CD4-positive, alpha-beta memory T cell (primary cell): ENCODE data around the gene CDC42. TPM values are rescaled to one million over a fixed set of nuclear protein-coding genes. Genes with fewer than 3 reads are reported as not detected.
"Not testable (repeated sequence)": the region's sequence is repeated elsewhere in the genome, so short reads cannot be mapped to it uniquely, and the experiment has no call there.

Experiments
- CTCF ChIA-PET: fragments of 350-600 bp; sonication (Branson Sonifier 250); formaldehyde crosslinking; loops from one replicate; lab custom pipeline; 2021; ENCODE audit warnings: inconsistent platforms; ENCODE audit not compliant: partially characterized antibody; lab: Charles Lee
- POLR2A ChIA-PET: fragments of 350-600 bp; sonication (Branson Sonifier 250); formaldehyde crosslinking; loops from one replicate; lab custom pipeline; 2021; ENCODE audit not compliant: partially characterized antibody; lab: Charles Lee
- DNase-seq, 5 donors: peaks; one replicate each; pipeline versions ENCODE4 v3.0.0 to v3.0.0-alpha.2; 2020 to 2022; ENCODE audit warnings: mixed read lengths in 1 of 5
- H3K27ac ChIP-seq: one replicate; pipeline ENCODE4 v1.7.0; 2013; ENCODE audit warnings: low read depth, low read length
- H3K27me3 ChIP-seq: 2 replicates; pipeline ENCODE4 v1.7.0; 2013; ENCODE audit warnings: mild to moderate bottlenecking, low read length, moderate library complexity; ENCODE audit not compliant: insufficient read depth
- H3K36me3 ChIP-seq: 2 replicates; pipeline ENCODE4 v1.7.0; 2013; ENCODE audit warnings: mild to moderate bottlenecking, low read length, moderate library complexity; ENCODE audit not compliant: insufficient read depth
- H3K4me1 ChIP-seq: 2 replicates; pipeline ENCODE4 v1.7.0; 2013; ENCODE audit warnings: mild to moderate bottlenecking, low read length, moderate library complexity; ENCODE audit not compliant: insufficient read depth
- H3K4me3 ChIP-seq, 2 donors: one replicate each; pipeline ENCODE4 v1.7.0; 2013; ENCODE audit warnings: low read length in 2 of 2, mild to moderate bottlenecking in 1 of 2
- H3K9me3 ChIP-seq, 2 donors: one replicate each; pipeline ENCODE4 v1.7.0; 2013; ENCODE audit warnings: low read length in 2 of 2, control low read depth in 1 of 2; ENCODE audit not compliant: control insufficient read depth in 1 of 2
- H3K27ac Mint-ChIP-seq, 7 donors: one replicate each; pipeline ENCODE4 v1.8.0; 2020 to 2021; ENCODE audit warnings: mixed read lengths in 7 of 7, mild to moderate bottlenecking in 6 of 7, inconsistent platforms in 3 of 7, moderate library complexity in 3 of 7
- H3K27me3 Mint-ChIP-seq, 2 donors: one replicate each; pipeline ENCODE4 v1.8.0; 2020 to 2021; ENCODE audit warnings: mixed read lengths in 2 of 2
- H3K36me3 Mint-ChIP-seq, 2 donors: one replicate each; pipeline ENCODE4 v1.8.0; 2020 to 2021; ENCODE audit warnings: mixed read lengths in 2 of 2, inconsistent platforms in 1 of 2, mild to moderate bottlenecking in 1 of 2
- H3K4me1 Mint-ChIP-seq, 4 donors: one replicate each; pipeline ENCODE4 v1.8.0; 2020 to 2021; ENCODE audit warnings: mixed read lengths in 4 of 4, mild to moderate bottlenecking in 1 of 4
- H3K4me3 Mint-ChIP-seq, 8 donors: one replicate each; pipeline ENCODE4 v1.8.0; 2020 to 2021; ENCODE audit warnings: mixed read lengths in 8 of 8, mild to moderate bottlenecking in 7 of 8, moderate library complexity in 6 of 8, inconsistent platforms in 3 of 8
- H3K9me3 Mint-ChIP-seq, 8 donors: one replicate each; pipeline ENCODE4 v1.8.0; 2020 to 2021; ENCODE audit warnings: mixed read lengths in 8 of 8, mild to moderate bottlenecking in 5 of 8, inconsistent platforms in 3 of 8, moderate library complexity in 1 of 8
- intact Hi-C: fragments of 100-400 bp; cut with micrococcal nuclease; formaldehyde crosslinking; loops from one replicate; pipeline ENCODE4 v1.15.1; 2023
- polyA plus RNA-seq, 2 donors: library from polyadenylated mRNA; unstranded; fragments of 300-500 nt; fragmentation: Illumina TruSeq; gene quantifications; one replicate each; pipeline ENCODE4 v1.2.3, GENCODE V29; 2021
- total RNA-seq, 2 experiments: library from RNA; stranded (reverse); gene quantifications; one replicate each; pipeline ENCODE4 v1.2.3, GENCODE V29; 2021

CDC42 gene
- total and polyA plus RNA-seq, 4 experiments from 2014 or later: 159 to 320 (median 198) TPM

DNA sequence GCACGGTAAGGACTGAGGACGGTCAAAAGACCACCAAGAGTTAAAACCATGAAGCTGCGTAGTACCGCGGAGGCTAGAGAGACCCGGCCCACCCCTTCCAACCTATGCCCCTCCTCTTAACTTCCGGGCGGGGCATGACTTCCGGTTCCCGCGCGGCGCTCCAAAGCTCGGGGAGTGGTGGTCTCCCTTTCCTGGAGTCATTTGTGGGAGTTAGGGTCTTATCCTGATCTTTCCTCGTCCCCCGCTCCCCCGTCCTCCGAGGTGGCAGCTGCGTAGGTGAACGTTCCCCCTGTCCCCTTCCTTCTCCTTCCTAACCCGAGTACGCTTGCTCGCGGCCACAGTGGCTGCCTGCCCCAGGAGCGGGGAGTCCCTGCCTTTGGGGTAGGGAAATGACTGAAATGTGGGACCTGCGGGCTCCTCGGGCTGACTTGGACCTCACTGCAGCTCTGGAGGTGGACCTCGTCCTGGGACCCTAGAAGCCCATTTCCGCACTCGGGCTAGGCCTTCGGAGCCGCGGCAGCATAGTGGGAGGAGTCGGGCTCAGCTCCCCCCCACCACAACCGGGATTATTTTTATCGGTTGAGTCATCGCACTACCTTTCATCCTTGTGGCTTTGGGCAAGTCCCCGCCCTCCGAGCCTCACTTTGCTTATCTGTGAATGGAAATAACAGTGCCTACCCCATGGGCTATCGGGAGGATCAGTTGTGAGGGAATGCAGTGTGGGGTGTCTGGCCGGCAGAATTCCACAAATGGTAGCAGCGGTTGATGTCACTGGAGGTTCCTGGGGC is 26.9 kb upstream of the CDC42 start:
- H3K36me3 Mint-ChIP-seq: peaks cover 4 to 15% of the 10 kb centered on the region in 2 donors
- peak; percentile 89 to 97 (median 92) for DNase-seq
- POLR2A ChIA-PET: interaction anchor here (0.6 to 23.8 kb wide), 25 partner anchors 7 to 1239 kb away, joined by 3 to 874 read pairs (median 10); partner anchors contain the start of genes CDC42, USP48 and ZBTB40
- CTCF ChIA-PET: interaction anchor here (0.9 to 12.4 kb wide), 11 partner anchors 10 to 80 kb away, joined by 3 to 113 read pairs (median 16); partner anchors contain the start of gene CDC42
- Histone ChIP-seq H3K36me3 (no peaks in the 10 kb centered on the region), H3K9me3 (no peaks in the 10 kb centered on the region), H3K27me3 (no peaks in the 10 kb centered on the region), H3K4me3 (peak overlapping the region; percentile 95 to 99), H3K27ac (peak overlapping the region; percentile 97), H3K4me1 (peaks cover 46% of the 10 kb centered on the region)
- intact Hi-C loops: loop anchor here (1.0 to 2.0 kb wide), 5 partner anchors 14 to 242 kb away; partner anchors contain the start of genes CDC42 and USP48
- H3K4me3 Mint-ChIP-seq: peak overlapping the region; percentile 89 to 98 (median 94)
- H3K27me3 Mint-ChIP-seq: no peaks in the 10 kb centered on the region
- peaks cover 31 to 62% (median 47%) of the 10 kb centered on the region in 4 donors for H3K4me1 Mint-ChIP-seq
- peak overlapping the region; percentile 91 to 100 (median 99) for H3K27ac Mint-ChIP-seq
- no peaks in the 10 kb centered on the region for H3K9me3 Mint-ChIP-seq

DNA sequence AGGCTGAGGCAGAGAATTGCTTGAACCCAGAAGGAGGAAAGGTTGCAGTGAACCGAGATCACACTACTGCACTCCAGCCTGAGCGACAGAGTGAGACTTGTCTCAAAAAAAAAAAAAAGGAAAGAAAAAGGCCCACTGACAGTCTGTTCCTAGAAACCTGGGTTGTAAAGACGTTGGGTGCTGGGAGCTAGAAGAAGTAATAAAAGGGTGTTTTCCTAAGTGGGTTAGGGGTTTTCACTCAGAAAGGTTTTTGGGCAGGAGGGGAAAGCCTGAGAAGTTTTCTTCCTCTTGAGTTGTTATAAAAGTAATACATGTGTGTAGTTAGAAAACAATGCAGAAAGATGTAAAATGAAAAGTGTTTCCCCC is 25.6 kb upstream of the CDC42 start:
- Mint-ChIP-seq H3K4me1 (peaks cover 38 to 75% (median 58%) of the 10 kb centered on the region in 4 donors), H3K27ac (peak overlapping the region; percentile 75 to 100 (median 98)), H3K36me3 (peaks cover 4 to 15% of the 10 kb centered on the region in 2 donors), H3K27me3 (no peaks in the 10 kb centered on the region), H3K4me3 (peak overlapping the region; percentile 41 to 98 (median 62)), H3K9me3 (no peaks in the 10 kb centered on the region)
- ChIA-PET POLR2A (interaction anchor here (0.6 to 23.8 kb wide), 3 partner anchors 11 to 77 kb away, joined by 3 to 874 read pairs (median 339); partner anchors contain the start of gene CDC42), CTCF (interaction anchor here (12.4 kb wide), 1 partner anchor 13 kb away, joined by 113 read pairs; no protein-coding TSS in a partner anchor)
- no peak for DNase-seq
- intact Hi-C loops: no loop called here
- Histone ChIP-seq H3K4me1 (peaks cover 53% of the 10 kb centered on the region), H3K36me3 (no peaks in the 10 kb centered on the region), H3K9me3 (no peaks in the 10 kb centered on the region), H3K27ac (peak overlapping the region; percentile 97), H3K27me3 (no peaks in the 10 kb centered on the region), H3K4me3 (no peak overlapping the region)

DNA sequence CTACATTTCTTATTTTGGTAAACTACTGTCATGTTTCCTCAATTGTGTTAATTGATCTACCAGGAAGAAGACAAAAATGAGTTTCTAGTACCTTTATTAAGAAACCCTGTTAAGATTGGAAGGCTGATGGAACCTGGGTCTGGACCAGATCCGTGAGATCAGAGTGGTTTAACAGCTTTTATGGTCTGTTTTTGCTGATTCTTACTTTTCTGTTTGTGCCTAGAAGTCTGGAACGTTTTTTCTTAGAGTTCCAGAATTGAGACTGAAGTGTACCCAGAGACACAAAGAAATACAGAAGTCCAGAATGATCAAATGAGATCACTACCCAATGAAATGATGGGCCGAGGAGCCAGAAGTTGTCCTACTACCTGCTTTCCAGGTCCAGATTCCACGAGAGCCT is 22.5 kb upstream of the CDC42 start:
- no peak overlapping the region for H3K27ac ChIP-seq
- H3K9me3 Mint-ChIP-seq: no peaks in the 10 kb centered on the region
- H3K27ac Mint-ChIP-seq: peak overlapping the region; percentile 26 to 80 (median 63)
- CTCF ChIA-PET: interaction anchor here (0.6 to 12.4 kb wide), 3 partner anchors 9 to 10 kb away, joined by 3 to 113 read pairs (median 5); no protein-coding TSS in a partner anchor
- H3K36me3 ChIP-seq: no peaks in the 10 kb centered on the region
- no peak overlapping the region for H3K4me3 ChIP-seq
- H3K27me3 Mint-ChIP-seq: no peaks in the 10 kb centered on the region
- no peaks in the 10 kb centered on the region for H3K27me3 ChIP-seq
- H3K9me3 ChIP-seq: no peaks in the 10 kb centered on the region
- peaks cover 36% of the 10 kb centered on the region for H3K4me1 ChIP-seq
- DNase-seq: no peak
- H3K4me1 Mint-ChIP-seq: peaks cover 30 to 66% (median 40%) of the 10 kb centered on the region in 4 donors
- POLR2A ChIA-PET: interaction anchor here (1.3 to 23.8 kb wide), 3 partner anchors 8 to 75 kb away, joined by 3 to 874 read pairs (median 339); partner anchors contain the start of gene CDC42
- peaks cover 4 to 11% of the 10 kb centered on the region in 2 donors for H3K36me3 Mint-ChIP-seq
- peak overlapping the region in 3 of 8 donors; percentile 4 to 20 (median 8) for H3K4me3 Mint-ChIP-seq
- intact Hi-C loops: no loop called here

DNA sequence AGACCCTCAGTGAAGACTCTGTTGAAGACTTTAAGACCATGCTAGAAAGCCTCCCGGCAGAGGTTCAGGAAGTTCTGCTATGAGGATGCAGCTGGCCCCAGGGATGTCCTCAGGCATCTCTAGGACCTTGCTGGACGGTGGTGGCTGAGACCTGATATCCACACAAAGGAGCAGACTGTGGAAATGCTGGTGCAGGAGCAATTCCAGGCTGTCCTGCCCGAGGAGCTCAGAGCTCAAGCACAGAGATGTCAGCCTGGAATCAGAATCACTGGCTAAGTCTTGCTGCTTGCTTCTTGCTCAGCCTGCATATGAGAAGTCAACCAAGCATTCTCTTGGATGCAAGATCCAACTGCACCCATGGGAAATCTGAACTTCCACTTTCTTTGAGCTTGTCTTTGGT is 22.0 kb upstream of the CDC42 start:
- no peaks in the 10 kb centered on the region for H3K27me3 Mint-ChIP-seq
- POLR2A ChIA-PET: interaction anchor here (1.3 to 23.8 kb wide), 3 partner anchors 7 to 74 kb away, joined by 3 to 874 read pairs (median 339); partner anchors contain the start of gene CDC42
- H3K4me3 Mint-ChIP-seq: peak overlapping the region in 1 of 8 donors; percentile 35
- intact Hi-C loops: no loop called here
- CTCF ChIA-PET: interaction anchor here (0.6 to 1.5 kb wide), 5 partner anchors 8 to 68 kb away, joined by 3 to 7 read pairs (median 5); no protein-coding TSS in a partner anchor
- Histone ChIP-seq H3K27ac (no peak overlapping the region), H3K9me3 (no peaks in the 10 kb centered on the region), H3K36me3 (no peaks in the 10 kb centered on the region), H3K27me3 (no peaks in the 10 kb centered on the region), H3K4me3 (no peak overlapping the region), H3K4me1 (peaks cover 36% of the 10 kb centered on the region)
- peaks cover 4 to 7% of the 10 kb centered on the region in 2 donors for H3K36me3 Mint-ChIP-seq
- H3K4me1 Mint-ChIP-seq: peaks cover 30 to 70% (median 39%) of the 10 kb centered on the region in 4 donors
- no peaks in the 10 kb centered on the region for H3K9me3 Mint-ChIP-seq
- peak overlapping the region in 5 of 7 donors; percentile 26 to 86 (median 79) for H3K27ac Mint-ChIP-seq
- DNase-seq: no peak

DNA sequence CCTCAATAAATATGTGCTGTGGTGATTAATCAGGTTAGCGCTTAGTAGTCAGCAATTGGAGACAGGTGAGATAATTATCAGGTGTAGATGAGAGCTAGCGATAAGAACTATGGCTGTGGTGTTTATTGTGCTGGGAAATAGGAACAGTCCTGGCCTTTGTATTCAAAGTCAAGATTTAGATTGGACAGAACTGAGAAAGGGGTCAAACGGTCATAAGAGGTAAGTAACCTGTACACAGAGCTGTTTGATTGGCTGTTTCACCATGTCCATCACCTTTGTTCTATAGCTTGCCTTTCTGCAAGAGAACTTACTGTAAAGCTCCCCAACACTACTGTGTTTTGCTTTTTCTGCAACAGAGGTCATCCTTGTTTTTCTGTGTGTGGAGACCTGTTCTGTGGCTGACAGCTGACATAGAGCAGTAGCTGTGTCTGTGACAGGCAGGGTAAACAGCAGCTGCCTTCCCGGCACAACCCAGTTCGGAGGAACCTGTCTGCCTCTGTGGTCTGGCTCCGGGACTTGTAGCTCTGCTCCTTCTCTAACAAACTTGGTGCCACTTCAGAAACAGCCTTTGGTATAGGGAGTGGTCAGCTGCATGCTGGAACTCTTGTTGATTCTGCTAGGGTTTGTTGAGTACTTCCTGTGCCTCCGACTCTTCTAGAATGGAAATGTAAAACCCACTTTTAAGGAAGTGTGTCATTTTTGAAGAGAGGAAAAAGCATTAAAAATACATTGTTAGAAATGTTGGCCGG is 21.1 kb upstream of the CDC42 start:
- intact Hi-C loops: no loop called here
- Histone ChIP-seq H3K4me3 (no peak overlapping the region), H3K36me3 (no peaks in the 10 kb centered on the region), H3K9me3 (no peaks in the 10 kb centered on the region), H3K4me1 (peaks cover 33% of the 10 kb centered on the region), H3K27ac (peak overlapping the region; percentile 20), H3K27me3 (no peaks in the 10 kb centered on the region)
- H3K4me1 Mint-ChIP-seq: peaks cover 26 to 62% (median 32%) of the 10 kb centered on the region in 4 donors
- peak overlapping the region; percentile 32 to 91 (median 82) for H3K27ac Mint-ChIP-seq
- POLR2A ChIA-PET: interaction anchor here (1.4 to 23.8 kb wide), 3 partner anchors 6 to 42 kb away, joined by 5 to 874 read pairs (median 339); partner anchors contain the start of gene CDC42
- CTCF ChIA-PET: interaction anchor here (1.0 to 1.5 kb wide), 6 partner anchors 9 to 67 kb away, joined by 3 to 7 read pairs (median 4); no protein-coding TSS in a partner anchor
- peaks cover 1 to 4% of the 10 kb centered on the region in 2 donors for H3K36me3 Mint-ChIP-seq
- H3K27me3 Mint-ChIP-seq: no peaks in the 10 kb centered on the region
- peak overlapping the region in 7 of 8 donors; percentile 43 to 77 (median 70) for H3K4me3 Mint-ChIP-seq
- no peaks in the 10 kb centered on the region for H3K9me3 Mint-ChIP-seq
- DNase-seq: peak in 1 of 5 donors; percentile 53

DNA sequence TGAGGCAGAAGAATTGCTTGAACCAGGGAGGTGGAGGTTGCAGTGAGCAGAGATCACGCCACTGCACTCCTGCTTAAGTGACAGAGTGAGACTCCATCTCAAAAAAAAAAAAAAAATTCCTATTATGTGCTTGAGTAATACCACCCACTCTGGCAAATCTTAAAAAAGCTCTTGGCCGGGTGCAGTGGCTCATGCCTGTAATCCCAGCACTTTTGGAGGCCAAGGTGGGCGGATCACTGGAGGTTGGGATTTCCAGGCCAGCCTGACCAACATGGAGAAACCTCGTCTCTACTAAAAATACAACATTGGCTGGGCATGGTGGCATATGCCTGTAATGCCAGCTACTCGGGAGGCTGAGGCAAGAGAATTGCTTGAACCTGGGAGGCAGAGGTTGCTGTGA is 17.7 kb upstream of the CDC42 start:
- H3K27me3 ChIP-seq, H3K9me3 ChIP-seq, H3K9me3 Mint-ChIP-seq, H3K4me3 Mint-ChIP-seq, H3K27me3 Mint-ChIP-seq, intact Hi-C loops, H3K27ac ChIP-seq, H3K36me3 Mint-ChIP-seq, H3K27ac Mint-ChIP-seq, H3K4me3 ChIP-seq, H3K36me3 ChIP-seq, CTCF ChIA-PET, DNase-seq: not testable (repeated sequence)
- POLR2A ChIA-PET: interaction anchor here (1.0 to 23.8 kb wide), 3 partner anchors 8 to 66 kb away, joined by 4 to 874 read pairs (median 339); partner anchors contain the start of gene CDC42
- peaks cover 30 to 66% (median 40%) of the 10 kb centered on the region in 4 donors for H3K4me1 Mint-ChIP-seq
- peaks cover 49% of the 10 kb centered on the region for H3K4me1 ChIP-seq
